GM21723 (cell line): ENCODE measurements around the gene CA12.

Experiments
- ATAC-seq: cut with Tn5 transposase; IDR thresholded peaks from one replicate; pipeline ENCODE4 v1.9.1; 2021; ENCODE audit warnings: mild to moderate bottlenecking, moderate library complexity; ENCODE audit not compliant: unreplicated experiment

The CA12 gene

GRCh38 chr15:63402498-63403253 lies 21.0 kb upstream of the CA12 start:
- ATAC-seq = no peak

- no peak for ATAC-seq
Measured at GRCh38 chr15:63401714-63402497, 20.3 kb upstream of the CA12 start.

GRCh38 chr15:63401078-63401477 lies 19.4 kb upstream of the CA12 start:
- ATAC-seq = no peak

GRCh38 chr15:63398456-63398855 lies 16.8 kb upstream of the CA12 start:
- ATAC-seq = no peak

- ATAC-seq = no peak
Measured at GRCh38 chr15:63396152-63396928, 14.7 kb upstream of the CA12 start.

- no peak for ATAC-seq
Measured at GRCh38 chr15:63395730-63396151, 14.1 kb upstream of the CA12 start.

- no peak for ATAC-seq
Measured at GRCh38 chr15:63392361-63393009, 10.8 kb upstream of the CA12 start.

- no peak for ATAC-seq
Measured at GRCh38 chr15:63391669-63392360, 10.2 kb upstream of the CA12 start.

GRCh38 chr15:63390689-63391088 lies 9.0 kb upstream of the CA12 start:
- ATAC-seq = no peak

- ATAC-seq = no peak
Measured at GRCh38 chr15:63389902-63390670, 8.4 kb upstream of the CA12 start.

GRCh38 chr15:63388511-63388910 lies 6.9 kb upstream of the CA12 start:
- ATAC-seq = no peak

- no peak for ATAC-seq
Measured at GRCh38 chr15:63387748-63388493, 6.3 kb upstream of the CA12 start.

GRCh38 chr15:63385911-63386531 lies 4.4 kb upstream of the CA12 start:
- ATAC-seq = no peak

GRCh38 chr15:63384906-63385305 lies 3.3 kb upstream of the CA12 start:
- no peak for ATAC-seq

- ATAC-seq = no peak
Measured at GRCh38 chr15:63382966-63383710, 1.5 kb upstream of the CA12 start.

GRCh38 chr15:63380808-63381282 lies 801 bp downstream of the CA12 start:
- ATAC-seq = no peak

GRCh38 chr15:63380151-63380807 lies 1.4 kb downstream of the CA12 start:
- ATAC-seq = no peak
